Upper lobe of left lung (tissue), 6 donors: ENCODE data around the gene PRKAR2B. TPM values are rescaled to one million over a fixed set of nuclear protein-coding genes. Genes with fewer than 3 reads are reported as not detected.

Experiments
- ATAC-seq, 2 donors: fragments of 200-7000 bp; cut with Tn5 transposase; one replicate each; pipeline ENCODE4 v1.9.1; 2022; ENCODE audit warnings: mild to moderate bottlenecking in 2 of 2, moderate library complexity in 2 of 2; ENCODE audit not compliant: low FRiP score in 2 of 2
- DNase-seq, 2 donors: peaks; one replicate each; pipeline ENCODE4 v3.0.0-alpha.2; 2019 to 2020
- H3K27ac ChIP-seq, 4 donors: fragments of 200-600 bp; sonication (generic); one replicate each; pipeline ENCODE4 v1.5.1; 2016 to 2019
- H3K27me3 ChIP-seq, 4 donors: fragments of 200-600 bp; sonication (generic); one replicate each; pipeline ENCODE4 v1.5.1; 2017 to 2019
- H3K36me3 ChIP-seq, 4 donors: fragments of 200-600 bp; sonication (generic); one replicate each; pipeline ENCODE4 v1.5.1; 2016 to 2019
- H3K4me1 ChIP-seq, 4 donors: fragments of 200-600 bp; sonication (generic); one replicate each; pipeline ENCODE4 v1.5.1; 2018 to 2019
- H3K4me3 ChIP-seq, 4 donors: fragments of 200-600 bp; sonication (generic); one replicate each; pipeline ENCODE4 v1.5.1; 2017 to 2019; ENCODE audit warnings: mild to moderate bottlenecking in 2 of 4, moderate library complexity in 1 of 4
- H3K9me3 ChIP-seq, 4 donors: fragments of 200-600 bp; sonication (generic); one replicate each; pipeline ENCODE4 v1.5.1; 2018 to 2019
- CTCF ChIP-seq, 6 experiments: fragments of 450-650 bp in 4 of 6; fragments of 200-600 bp in 2 of 6; sonication (generic) in 2 of 6; IDR thresholded peaks; one replicate each; pipeline ENCODE4 v1.5.1; 2016 to 2019; ENCODE audit warnings: antibody characterized with exemption in 6 of 6
- EP300 ChIP-seq, 4 donors: sonication (generic); formaldehyde crosslinking; IDR thresholded peaks; one replicate each; pipeline ENCODE4 v1.5.1; 2017; ENCODE audit warnings: antibody characterized with exemption in 4 of 4, control low read depth in 2 of 4
- POLR2A ChIP-seq, 4 donors: fragments of 450-650 bp; IDR thresholded peaks; one replicate each; pipeline ENCODE4 v1.5.1; 2016 to 2017; ENCODE audit warnings: antibody characterized with exemption in 4 of 4, mild to moderate bottlenecking in 2 of 4
- POLR2AphosphoS5 ChIP-seq, 2 donors: sonication (generic); formaldehyde crosslinking; IDR thresholded peaks; one replicate each; pipeline ENCODE4 v1.5.1; 2017; ENCODE audit warnings: antibody characterized with exemption in 2 of 2
- WGBS, 2 donors: methylation state at CpG; one replicate each; pipeline ENCODE4 v1.1.5; 2017 to 2018; 5-methylcytosine and 5-hydroxymethylcytosine counted together
- total RNA-seq, 6 donors: library from RNA; depleted of rRNA in 4 of 6; stranded (reverse); fragments of >200 nt in 4 of 6; gene quantifications; one replicate each; pipeline versions ENCODE4 v1.1.0 to v1.2.1, GENCODE V29; 2016 to 2021
- donor health status: DM: no; HTN: no; CAD: no; lungs with moderate emphysema.
- donor health status: DM: no; HTN: yes; CAD: no; lungs with severe emphysema.

Gene PRKAR2B
- total RNA-seq, 6 donors from 2014 or later = 6.5 to 24.1 (median 9.8) TPM

GRCh38 chr7:107076781-107077698 is 32.5 kb downstream of the PRKAR2B start:
- TF ChIP-seq POLR2AphosphoS5 (IDR thresholded peaks at IDR 0.05) (no peak), EP300 (IDR thresholded peaks at IDR 0.05) (no peak), CTCF (IDR thresholded peaks at IDR 0.05) (no peak), POLR2A (IDR thresholded peaks at IDR 0.05) (no peak)
- H3K9me3 ChIP-seq = no peaks in the 10 kb centered on the region
- H3K36me3 ChIP-seq = no peaks in the 10 kb centered on the region
- H3K4me3 ChIP-seq = no peak overlapping the region
- H3K27ac ChIP-seq = no peak overlapping the region
- ATAC-seq (peak in 1 of 2 donors; percentile 78), DNase-seq (no peak)
- peaks cover 0 to 24% (median 2%) of the 10 kb centered on the region in 4 donors for H3K4me1 ChIP-seq
- 75 to 83% methylated on average over 8 of the region's 8 CpGs for WGBS, 2 donors
- H3K27me3 ChIP-seq = no peaks in the 10 kb centered on the region

- Histone ChIP-seq H3K27me3 (no peaks in the 10 kb centered on the region), H3K36me3 (no peaks in the 10 kb centered on the region), H3K4me3 (no peak overlapping the region), H3K4me1 (peaks cover 0 to 24% (median 2%) of the 10 kb centered on the region in 4 donors), H3K27ac (no peak overlapping the region), H3K9me3 (no peaks in the 10 kb centered on the region)
- DNase-seq (no peak), ATAC-seq (no peak)
- WGBS, 2 donors = 92 to 96% methylated on average over 10 of the region's 10 CpGs
- TF ChIP-seq POLR2A (IDR thresholded peaks at IDR 0.05) = no peak
- no peak for TF ChIP-seq CTCF (IDR thresholded peaks at IDR 0.05)
- no peak for TF ChIP-seq POLR2AphosphoS5 (IDR thresholded peaks at IDR 0.05)
- TF ChIP-seq EP300 (IDR thresholded peaks at IDR 0.05) = no peak
These were observed 33.4 kb downstream of the PRKAR2B start for GRCh38 chr7:107077699-107078516.

DNA sequence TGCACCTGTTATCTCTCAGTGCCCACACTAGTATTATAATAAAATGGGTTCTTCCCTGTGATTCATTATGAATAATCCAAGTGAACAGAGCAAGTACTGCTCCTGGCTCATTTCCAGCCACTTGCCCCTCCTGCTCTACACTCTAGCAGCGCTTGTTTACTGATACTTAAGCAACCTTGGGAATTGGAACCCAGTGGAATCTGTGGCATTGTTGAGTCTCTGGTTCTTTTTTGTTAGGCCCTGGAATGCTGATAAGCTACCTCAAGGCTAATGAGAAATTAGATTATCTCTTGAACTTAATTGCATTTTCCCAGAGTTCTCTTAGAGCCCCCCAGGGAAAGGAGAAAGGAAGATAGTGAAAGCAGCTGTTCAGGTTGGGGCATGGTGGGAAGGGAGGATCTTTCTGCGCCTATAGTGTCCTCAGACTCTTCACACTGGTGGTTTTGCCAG is 34.0 kb downstream of the PRKAR2B start:
- peaks cover 0 to 24% (median 2%) of the 10 kb centered on the region in 4 donors for H3K4me1 ChIP-seq
- no peak overlapping the region for H3K27ac ChIP-seq
- no peaks in the 10 kb centered on the region for H3K27me3 ChIP-seq
- DNase-seq (peak in 1 of 2 donors; percentile 67), ATAC-seq (peak in 1 of 2 donors; percentile 72)
- WGBS, 2 donors = 76 to 81% methylated on average over 2 of the region's 2 CpGs
- H3K36me3 ChIP-seq = no peaks in the 10 kb centered on the region
- H3K4me3 ChIP-seq = no peak overlapping the region
- no peaks in the 10 kb centered on the region for H3K9me3 ChIP-seq
- TF ChIP-seq CTCF (IDR thresholded peaks at IDR 0.05) (no peak), EP300 (IDR thresholded peaks at IDR 0.05) (no peak), POLR2A (IDR thresholded peaks at IDR 0.05) (no peak), POLR2AphosphoS5 (IDR thresholded peaks at IDR 0.05) (no peak)

- Histone ChIP-seq H3K9me3 (no peaks in the 10 kb centered on the region), H3K36me3 (no peaks in the 10 kb centered on the region), H3K4me3 (no peak overlapping the region), H3K4me1 (peaks cover 0 to 24% (median 2%) of the 10 kb centered on the region in 4 donors), H3K27ac (no peak overlapping the region), H3K27me3 (no peaks in the 10 kb centered on the region)
- DNase-seq (peak in 1 of 2 donors; percentile 42), ATAC-seq (no peak)
- TF ChIP-seq POLR2A (IDR thresholded peaks at IDR 0.05) = no peak
- TF ChIP-seq CTCF (IDR thresholded peaks at IDR 0.05) = no peak
- WGBS, 2 donors = 69 to 75% methylated on average over 11 of the region's 11 CpGs
These were observed 34.9 kb downstream of the PRKAR2B start for GRCh38 chr7:107079212-107079940.
